Astrocyte (in vitro differentiated cells and primary cell): ENCODE results near the gene ATP13A2.

Experiments used
- EZH2 ChIP-seq: IDR thresholded peaks from 2 replicates; pipeline ENCODE4 v1.6.1; 2012; ENCODE audit warnings: mild to moderate bottlenecking, low read length, inconsistent platforms; ENCODE audit not compliant: insufficient read depth
- TF ChIP-seq, protein P1 (sequence below): IDR thresholded peaks from 2 replicates; pipeline ENCODE4 v1.5.1; 2011; ENCODE audit warnings: low read depth, mild to moderate bottlenecking, inconsistent platforms, low read length, moderate library complexity; ENCODE audit not compliant: insufficient read depth

DNA sequence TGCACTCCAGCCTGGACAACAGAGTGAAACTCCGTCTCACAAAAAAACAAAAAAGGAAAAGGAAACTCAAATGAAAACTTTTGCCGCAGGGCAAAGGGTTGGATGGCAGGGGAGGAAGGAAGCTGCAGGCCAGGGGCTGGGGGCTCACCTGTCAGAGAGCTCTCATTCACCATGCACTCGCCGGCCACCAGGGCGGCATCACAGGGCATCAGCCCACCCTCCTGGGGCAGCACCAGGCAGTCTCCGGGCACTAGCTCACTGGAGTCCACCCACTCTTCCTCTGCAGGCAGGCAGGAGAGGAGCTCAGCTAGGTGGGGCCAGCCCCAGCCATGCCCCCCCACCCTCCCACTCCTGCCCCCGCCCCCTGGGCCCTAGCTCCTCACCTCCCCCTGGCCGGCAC lies 11.9 kb downstream of the ATP13A2 start:
- TF ChIP-seq, protein P1, sequence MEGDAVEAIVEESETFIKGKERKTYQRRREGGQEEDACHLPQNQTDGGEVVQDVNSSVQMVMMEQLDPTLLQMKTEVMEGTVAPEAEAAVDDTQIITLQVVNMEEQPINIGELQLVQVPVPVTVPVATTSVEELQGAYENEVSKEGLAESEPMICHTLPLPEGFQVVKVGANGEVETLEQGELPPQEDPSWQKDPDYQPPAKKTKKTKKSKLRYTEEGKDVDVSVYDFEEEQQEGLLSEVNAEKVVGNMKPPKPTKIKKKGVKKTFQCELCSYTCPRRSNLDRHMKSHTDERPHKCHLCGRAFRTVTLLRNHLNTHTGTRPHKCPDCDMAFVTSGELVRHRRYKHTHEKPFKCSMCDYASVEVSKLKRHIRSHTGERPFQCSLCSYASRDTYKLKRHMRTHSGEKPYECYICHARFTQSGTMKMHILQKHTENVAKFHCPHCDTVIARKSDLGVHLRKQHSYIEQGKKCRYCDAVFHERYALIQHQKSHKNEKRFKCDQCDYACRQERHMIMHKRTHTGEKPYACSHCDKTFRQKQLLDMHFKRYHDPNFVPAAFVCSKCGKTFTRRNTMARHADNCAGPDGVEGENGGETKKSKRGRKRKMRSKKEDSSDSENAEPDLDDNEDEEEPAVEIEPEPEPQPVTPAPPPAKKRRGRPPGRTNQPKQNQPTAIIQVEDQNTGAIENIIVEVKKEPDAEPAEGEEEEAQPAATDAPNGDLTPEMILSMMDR: no peak
- no peak for TF ChIP-seq EZH2
